Activated CD8-positive, alpha-beta memory T cell treated with anti-CD3 and anti-CD28 coated beads, Interleukin-2, amount 50 U/mL, for 4 hours (primary cell): ENCODE results near the gene CHD5.
"Not testable (repeated sequence)": the region's sequence is repeated elsewhere in the genome, so short reads cannot be mapped to it uniquely, and the experiment has no call there.

Experiments used
- DNase-seq: peaks from one replicate; pipeline ENCODE4 v3.0.0-alpha.2; 2020

Gene CHD5

GRCh38 chr1:6080469-6080868, 99.7 kb downstream of the CHD5 start:
- no peak for DNase-seq

GRCh38 chr1:6077919-6078318, 102.2 kb downstream of the CHD5 start:
- DNase-seq = no peak

- no peak for DNase-seq
Observed at GRCh38 chr1:6077506-6077905, 102.6 kb downstream of the CHD5 start.

- DNase-seq = not testable (repeated sequence)
Observed at GRCh38 chr1:6077061-6077460, 103.1 kb downstream of the CHD5 start.

GRCh38 chr1:6075748-6076147, 104.4 kb downstream of the CHD5 start:
- DNase-seq = no peak

- no peak for DNase-seq
Observed at GRCh38 chr1:6074192-6074901, 105.8 kb downstream of the CHD5 start.

- no peak for DNase-seq
Observed at GRCh38 chr1:6073480-6074053, 106.6 kb downstream of the CHD5 start.

- DNase-seq = no peak
Observed at GRCh38 chr1:6072774-6073479, 107.2 kb downstream of the CHD5 start.

- no peak for DNase-seq
Observed at GRCh38 chr1:6071219-6071618, 108.9 kb downstream of the CHD5 start.

- DNase-seq = no peak
Observed at GRCh38 chr1:6070450-6070974, 109.6 kb downstream of the CHD5 start.

GRCh38 chr1:6069573-6069972, 110.5 kb downstream of the CHD5 start:
- DNase-seq = no peak

GRCh38 chr1:6068932-6069331, 111.2 kb downstream of the CHD5 start:
- no peak for DNase-seq

- no peak for DNase-seq
Observed at GRCh38 chr1:6068073-6068472, 112.0 kb downstream of the CHD5 start.

- DNase-seq = no peak
Observed at GRCh38 chr1:6066680-6067079, 113.4 kb downstream of the CHD5 start.

- no peak for DNase-seq
Observed at GRCh38 chr1:6065093-6065858, 114.8 kb downstream of the CHD5 start.

- DNase-seq = not testable (repeated sequence)
Observed at GRCh38 chr1:6063532-6064053, 116.5 kb downstream of the CHD5 start.

GRCh38 chr1:6062670-6063069, 117.5 kb downstream of the CHD5 start:
- no peak for DNase-seq

GRCh38 chr1:6059866-6060265, 120.3 kb downstream of the CHD5 start:
- DNase-seq = no peak

- DNase-seq = no peak
Observed at GRCh38 chr1:6057170-6057845, 122.8 kb downstream of the CHD5 start.

- no peak for DNase-seq
Observed at GRCh38 chr1:6056572-6056948, 123.6 kb downstream of the CHD5 start.

- no peak for DNase-seq
Observed at GRCh38 chr1:6054596-6054995, 125.5 kb downstream of the CHD5 start.

GRCh38 chr1:6053206-6053546, 126.9 kb downstream of the CHD5 start:
- no peak for DNase-seq
